Measurements from ENCODE around the gene BAZ1B.

DNA sequence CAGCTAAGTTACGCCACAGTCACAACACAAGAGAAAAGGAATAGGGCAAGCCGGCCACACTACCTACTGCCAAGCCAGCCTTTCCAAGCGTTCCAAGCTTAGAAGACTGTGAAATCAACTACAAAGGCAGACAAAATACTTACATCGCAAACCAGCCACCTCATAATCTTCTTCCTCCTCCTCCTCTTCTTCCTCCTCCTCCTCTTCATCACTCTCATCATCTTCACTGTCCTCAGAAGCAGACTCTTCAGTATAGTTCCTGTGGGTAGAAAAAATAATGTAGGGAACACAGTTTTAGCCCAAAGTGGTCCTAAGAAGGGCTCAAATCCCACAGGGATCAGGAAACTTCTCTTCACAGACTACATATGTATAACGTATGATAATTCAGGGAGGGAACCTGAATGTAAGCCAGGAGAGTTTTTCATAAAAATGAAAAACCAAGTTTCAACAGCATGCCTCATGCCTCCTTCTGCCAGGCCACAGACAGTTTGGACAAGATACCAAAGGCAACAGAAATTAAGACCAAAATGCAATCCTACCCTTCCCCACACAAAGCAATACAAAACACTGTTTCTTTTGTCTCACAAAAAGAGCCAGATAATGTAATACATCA lies 74.9 kb downstream of the BAZ1B start:
- TF ChIP-seq, protein P1, sequence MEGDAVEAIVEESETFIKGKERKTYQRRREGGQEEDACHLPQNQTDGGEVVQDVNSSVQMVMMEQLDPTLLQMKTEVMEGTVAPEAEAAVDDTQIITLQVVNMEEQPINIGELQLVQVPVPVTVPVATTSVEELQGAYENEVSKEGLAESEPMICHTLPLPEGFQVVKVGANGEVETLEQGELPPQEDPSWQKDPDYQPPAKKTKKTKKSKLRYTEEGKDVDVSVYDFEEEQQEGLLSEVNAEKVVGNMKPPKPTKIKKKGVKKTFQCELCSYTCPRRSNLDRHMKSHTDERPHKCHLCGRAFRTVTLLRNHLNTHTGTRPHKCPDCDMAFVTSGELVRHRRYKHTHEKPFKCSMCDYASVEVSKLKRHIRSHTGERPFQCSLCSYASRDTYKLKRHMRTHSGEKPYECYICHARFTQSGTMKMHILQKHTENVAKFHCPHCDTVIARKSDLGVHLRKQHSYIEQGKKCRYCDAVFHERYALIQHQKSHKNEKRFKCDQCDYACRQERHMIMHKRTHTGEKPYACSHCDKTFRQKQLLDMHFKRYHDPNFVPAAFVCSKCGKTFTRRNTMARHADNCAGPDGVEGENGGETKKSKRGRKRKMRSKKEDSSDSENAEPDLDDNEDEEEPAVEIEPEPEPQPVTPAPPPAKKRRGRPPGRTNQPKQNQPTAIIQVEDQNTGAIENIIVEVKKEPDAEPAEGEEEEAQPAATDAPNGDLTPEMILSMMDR (IDR thresholded peaks at IDR 0.05), result no peak
- TF ChIP-seq POLR2A (IDR thresholded peaks at IDR 0.05; ENCODE audit: low read depth), result no peak

All from esophagus muscularis mucosa (tissue), 3 donors.